ENCODE measurements around the gene TCHP.
"Not testable (repeated sequence)": the region's sequence is repeated elsewhere in the genome, so short reads cannot be mapped to it uniquely, and the experiment has no call there.

Gene TCHP

GRCh38 chr12:109912855-109913321 lies 12.8 kb downstream of the TCHP start:
- no peak for DNase-seq

GRCh38 chr12:109914461-109914860 lies 14.4 kb downstream of the TCHP start:
- no peak for DNase-seq

- DNase-seq = no peak
These were observed 15.3 kb downstream of the TCHP start for GRCh38 chr12:109915171-109916040.

GRCh38 chr12:109916045-109916444 lies 16.0 kb downstream of the TCHP start:
- no peak for DNase-seq

- DNase-seq = no peak
These were observed 19.4 kb downstream of the TCHP start for GRCh38 chr12:109919456-109919855.

GRCh38 chr12:109920261-109920780 lies 20.2 kb downstream of the TCHP start:
- no peak for DNase-seq

GRCh38 chr12:109921982-109922381 lies 21.9 kb downstream of the TCHP start:
- DNase-seq = no peak

GRCh38 chr12:109923038-109923437 lies 23.0 kb downstream of the TCHP start:
- no peak for DNase-seq

GRCh38 chr12:109923481-109924245 lies 23.6 kb downstream of the TCHP start:
- no peak for DNase-seq

- no peak for DNase-seq
These were observed 25.2 kb downstream of the TCHP start for GRCh38 chr12:109925185-109925840.

GRCh38 chr12:109926016-109926415 lies 25.9 kb downstream of the TCHP start:
- no peak for DNase-seq

GRCh38 chr12:109926488-109927210 lies 26.6 kb downstream of the TCHP start:
- no peak for DNase-seq

- DNase-seq = peak; percentile 55
These were observed 27.5 kb downstream of the TCHP start for GRCh38 chr12:109927622-109928021.

GRCh38 chr12:109928058-109928656 lies 28.1 kb downstream of the TCHP start:
- DNase-seq = no peak

GRCh38 chr12:109929326-109929725 lies 29.3 kb downstream of the TCHP start:
- not testable (repeated sequence) for DNase-seq

GRCh38 chr12:109930028-109930800 lies 30.1 kb downstream of the TCHP start:
- DNase-seq = no peak

GRCh38 chr12:109931143-109931542 lies 31.1 kb downstream of the TCHP start:
- DNase-seq = no peak

GRCh38 chr12:109932878-109933503 lies 32.9 kb downstream of the TCHP start:
- DNase-seq = no peak

GRCh38 chr12:109934026-109934425 lies 34.0 kb downstream of the TCHP start:
- DNase-seq = peak; percentile 14

GRCh38 chr12:109937371-109937770 lies 37.3 kb downstream of the TCHP start:
- no peak for DNase-seq

GRCh38 chr12:109938947-109939346 lies 38.9 kb downstream of the TCHP start:
- no peak for DNase-seq

All from CD4-positive, alpha-beta T cell treated with Interleukin-10 for 1 hour (primary cell).